HEK293 (cell line): ENCODE measurements around the gene COA8.

Experiments used
- CTCF ChIA-PET: fragments of 350-600 bp; formaldehyde crosslinking; extraction: SDS; loops from one replicate; lab custom pipeline; 2021; ENCODE audit warnings: antibody characterized with exemption; lab: Yijun Ruan, JAX
- POLR2A ChIA-PET: fragments of 300-600 bp; formaldehyde crosslinking; extraction: SDS; loops from one replicate; lab custom pipeline; 2020; ENCODE audit warnings: antibody characterized with exemption, inconsistent platforms; lab: Yijun Ruan, JAX
- H3K27ac ChIP-seq: fragments of 200-500 bp; sonication (Bioruptor generic); 2 replicates; pipeline ENCODE4 v1.5.1; 2014; ENCODE audit warnings: low read depth, low read length, control low read depth, inconsistent platforms; ENCODE audit errors: extremely low read depth
- H3K36me3 ChIP-seq, 2 experiments: fragments of 200-500 bp in 1 of 2; sonication (Bioruptor generic) in 1 of 2; 1 replicate in 1 of 2; 2 replicates in 1 of 2; pipeline ENCODE4 v1.5.1; 2014 to 2017; ENCODE audit warnings: inconsistent platforms in 2 of 2, low read length in 2 of 2; ENCODE audit not compliant: control insufficient read depth in 2 of 2, insufficient read depth in 1 of 2
- H3K4me1 ChIP-seq: fragments of 200-500 bp; sonication (Bioruptor generic); 2 replicates; pipeline ENCODE4 v1.5.1; 2014; ENCODE audit warnings: mild to moderate bottlenecking, low read length, inconsistent platforms; ENCODE audit not compliant: control insufficient read depth, insufficient read depth
- H3K4me3 ChIP-seq: 2 replicates; pipeline ENCODE4 v1.5.1; 2011; ENCODE audit warnings: low read depth, mild to moderate bottlenecking, control low read depth, low read length, moderate library complexity
- H3K9me3 ChIP-seq: fragments of 200-500 bp; sonication (Bioruptor generic); 2 replicates; pipeline ENCODE4 v1.5.1; 2014; ENCODE audit warnings: low read depth, low read length, inconsistent platforms; ENCODE audit not compliant: control insufficient read depth, insufficient read depth
- GFI1B ChIP-seq: fragments of 450-650 bp; formaldehyde crosslinking; IDR thresholded peaks from 2 replicates; pipeline ENCODE4 v1.5.1; 2016; ENCODE audit warnings: missing biosample characterization, missing genetic modification characterization
- GLIS1 ChIP-seq: fragments of 450-650 bp; formaldehyde crosslinking; IDR thresholded peaks from 2 replicates; pipeline ENCODE4 v1.5.1; 2016; ENCODE audit warnings: missing biosample characterization, missing genetic modification characterization
- IKZF3 ChIP-seq: fragments of 450-650 bp; IDR thresholded peaks from 2 replicates; pipeline ENCODE4 v1.5.0; 2018; ENCODE audit warnings: missing biosample characterization, mild to moderate bottlenecking, missing genetic modification characterization, moderate library complexity
- KLF9 ChIP-seq: fragments of 450-650 bp; formaldehyde crosslinking; IDR thresholded peaks from 2 replicates; pipeline ENCODE4 v1.5.1; 2016; ENCODE audit warnings: missing biosample characterization, missing genetic modification characterization, low read depth
- MYNN ChIP-seq: fragments of 450-650 bp; formaldehyde crosslinking; IDR thresholded peaks from 2 replicates; pipeline ENCODE4 v1.5.1; 2016; ENCODE audit warnings: missing biosample characterization, missing genetic modification characterization, borderline replicate concordance
- OSR2 ChIP-seq: fragments of 450-650 bp; formaldehyde crosslinking; IDR thresholded peaks from 2 replicates; pipeline ENCODE4 v1.5.1; 2016; ENCODE audit warnings: missing biosample characterization, missing genetic modification characterization
- REPIN1 ChIP-seq: fragments of 450-650 bp; formaldehyde crosslinking; IDR thresholded peaks from 2 replicates; pipeline ENCODE4 v1.5.1; 2017; ENCODE audit warnings: missing biosample characterization, missing genetic modification characterization, low read depth
- SALL2 ChIP-seq: fragments of 450-650 bp; formaldehyde crosslinking; IDR thresholded peaks from 2 replicates; pipeline ENCODE4 v1.5.0; 2017; ENCODE audit warnings: missing biosample characterization, mild to moderate bottlenecking, missing genetic modification characterization, borderline replicate concordance
- TCF7L2 ChIP-seq: IDR thresholded peaks from 2 replicates; pipeline ENCODE4 v1.6.1; 2011; ENCODE audit warnings: low read depth, mild to moderate bottlenecking, inconsistent platforms, low read length, moderate library complexity, borderline replicate concordance
- ZNF10 ChIP-seq: fragments of 450-650 bp; formaldehyde crosslinking; IDR thresholded peaks from 2 replicates; pipeline ENCODE4 v1.5.1; 2017; ENCODE audit warnings: missing biosample characterization, missing genetic modification characterization
- ZNF140 ChIP-seq: fragments of 450-650 bp; formaldehyde crosslinking; IDR thresholded peaks from 2 replicates; pipeline ENCODE4 v1.5.1; 2016; ENCODE audit warnings: missing biosample characterization, missing genetic modification characterization
- ZNF16 ChIP-seq: fragments of 450-650 bp; formaldehyde crosslinking; IDR thresholded peaks from 2 replicates; pipeline ENCODE4 v1.5.1; 2016; ENCODE audit warnings: low read depth, missing biosample characterization, missing genetic modification characterization
- ZNF184 ChIP-seq: fragments of 450-650 bp; IDR thresholded peaks from 2 replicates; pipeline ENCODE4 v1.5.1; 2018; ENCODE audit warnings: missing biosample characterization, mild to moderate bottlenecking, missing genetic modification characterization
- ZNF248 ChIP-seq: fragments of 450-650 bp; formaldehyde crosslinking; IDR thresholded peaks from 2 replicates; pipeline ENCODE4 v1.5.1; 2017; ENCODE audit warnings: missing biosample characterization, missing genetic modification characterization
- ZNF274 ChIP-seq, 2 experiments: fragments of 200-500 bp in 1 of 2; fragments of 450-650 bp in 1 of 2; sonication (Bioruptor generic) in 1 of 2; formaldehyde crosslinking in 1 of 2; IDR thresholded peaks; 2 replicates each; pipeline versions ENCODE4 v1.5.1 to v1.6.1; 2014 to 2016; ENCODE audit warnings: borderline replicate concordance in 1 of 2, inconsistent platforms in 1 of 2, low read length in 1 of 2, missing biosample characterization in 1 of 2, missing genetic modification characterization in 1 of 2
- ZNF600 ChIP-seq: fragments of 450-650 bp; formaldehyde crosslinking; IDR thresholded peaks from 2 replicates; pipeline ENCODE4 v1.5.1; 2016; ENCODE audit warnings: missing biosample characterization, missing genetic modification characterization
- ZNF626 ChIP-seq: fragments of 450-650 bp; sonication (Bioruptor Pico); formaldehyde crosslinking; IDR thresholded peaks from 2 replicates; pipeline ENCODE4 v1.5.1; 2018; ENCODE audit warnings: missing biosample characterization, missing genetic modification characterization, inconsistent platforms
- TF ChIP-seq, protein P1 (sequence below): fragments of 450-650 bp; formaldehyde crosslinking; IDR thresholded peaks from 2 replicates; pipeline ENCODE4 v1.5.1; 2017; ENCODE audit warnings: missing biosample characterization, missing genetic modification characterization
- TF ChIP-seq, protein P2 (sequence below): fragments of 450-650 bp; formaldehyde crosslinking; IDR thresholded peaks from 2 replicates; pipeline ENCODE4 v1.5.1; 2016; ENCODE audit warnings: missing biosample characterization, missing genetic modification characterization
- TF ChIP-seq, protein P3 (sequence below): fragments of 450-650 bp; formaldehyde crosslinking; IDR thresholded peaks from 2 replicates; pipeline ENCODE4 v1.5.1; 2016; ENCODE audit warnings: missing biosample characterization, missing genetic modification characterization
- TF ChIP-seq, protein P4 (sequence below): fragments of 450-650 bp; formaldehyde crosslinking; IDR thresholded peaks from 2 replicates; pipeline ENCODE4 v1.5.1; 2016; ENCODE audit warnings: missing biosample characterization, missing genetic modification characterization, borderline replicate concordance
- TF ChIP-seq, protein P5 (sequence below): fragments of 450-650 bp; formaldehyde crosslinking; IDR thresholded peaks from 2 replicates; pipeline ENCODE4 v1.5.1; 2016; ENCODE audit warnings: missing biosample characterization, missing genetic modification characterization

Gene COA8

DNA sequence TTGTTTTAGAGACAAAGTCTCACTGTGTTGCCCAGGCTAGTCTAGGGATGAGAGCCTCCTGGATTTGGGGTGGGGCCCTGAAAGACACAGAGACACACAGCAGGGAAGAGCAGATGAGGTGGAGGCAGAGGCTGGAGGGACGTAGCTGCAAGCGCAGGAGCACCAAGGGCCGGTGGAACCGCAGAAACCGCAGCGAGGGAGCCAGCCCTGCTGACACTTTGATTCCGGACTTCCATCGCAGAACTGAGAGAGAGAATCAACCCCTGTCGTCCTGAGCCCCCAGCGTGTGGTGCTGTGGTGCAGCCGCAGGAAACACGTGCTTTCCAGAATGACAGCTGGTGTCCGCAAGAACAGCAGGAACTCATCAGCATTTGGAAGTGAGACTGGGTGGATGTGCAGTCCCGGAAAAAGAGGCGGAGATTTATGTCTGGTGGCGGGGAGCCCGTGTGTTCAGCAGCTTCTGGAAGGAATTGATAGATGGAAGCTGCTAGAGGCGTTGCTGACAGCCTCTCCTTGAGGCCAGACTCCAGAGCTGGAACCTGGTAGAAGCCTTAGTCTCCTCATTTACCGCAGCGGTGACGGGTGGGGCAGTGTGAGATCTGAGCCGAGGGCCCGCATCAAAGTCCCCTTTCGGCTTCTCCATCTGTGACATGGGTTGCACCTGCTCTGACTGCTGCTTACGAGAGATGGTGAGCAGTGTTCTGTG is 44.4 kb downstream of the COA8 start:
- H3K4me1 ChIP-seq: no peaks in the 10 kb centered on the region; the same call in 1 of the 2 replicates
- 0 out of 2 replicates have a peak overlapping the region, but pooled peaks have one; percentile 2 for H3K4me3 ChIP-seq
- H3K9me3 ChIP-seq: no peaks in the 10 kb centered on the region
- no peak overlapping the region for H3K27ac ChIP-seq
- no peaks in the 10 kb centered on the region for H3K36me3 ChIP-seq
- ChIA-PET POLR2A (interaction anchor here (0.6 to 1.8 kb wide), 2 partner anchors 22 to 107 kb away, joined by 3 to 10 read pairs; partner anchors contain the start of gene KLC1), CTCF (interaction anchor here (0.7 kb wide), 2 partner anchors 31 to 1519 kb away, joined by 3 read pairs; no protein-coding TSS in a partner anchor)
- TF ChIP-seq KLF9 (tag by site-specific recombination): no peak
- TF ChIP-seq GFI1B (tag by site-specific recombination): no peak
- TF ChIP-seq REPIN1 (tag by site-specific recombination): no peak
- no peak for TF ChIP-seq ZNF248 (tag by site-specific recombination)
- TF ChIP-seq ZNF16 (tag by site-specific recombination): no peak
- TF ChIP-seq ZNF140 (tag by site-specific recombination): no peak
- TF ChIP-seq, protein P1, sequence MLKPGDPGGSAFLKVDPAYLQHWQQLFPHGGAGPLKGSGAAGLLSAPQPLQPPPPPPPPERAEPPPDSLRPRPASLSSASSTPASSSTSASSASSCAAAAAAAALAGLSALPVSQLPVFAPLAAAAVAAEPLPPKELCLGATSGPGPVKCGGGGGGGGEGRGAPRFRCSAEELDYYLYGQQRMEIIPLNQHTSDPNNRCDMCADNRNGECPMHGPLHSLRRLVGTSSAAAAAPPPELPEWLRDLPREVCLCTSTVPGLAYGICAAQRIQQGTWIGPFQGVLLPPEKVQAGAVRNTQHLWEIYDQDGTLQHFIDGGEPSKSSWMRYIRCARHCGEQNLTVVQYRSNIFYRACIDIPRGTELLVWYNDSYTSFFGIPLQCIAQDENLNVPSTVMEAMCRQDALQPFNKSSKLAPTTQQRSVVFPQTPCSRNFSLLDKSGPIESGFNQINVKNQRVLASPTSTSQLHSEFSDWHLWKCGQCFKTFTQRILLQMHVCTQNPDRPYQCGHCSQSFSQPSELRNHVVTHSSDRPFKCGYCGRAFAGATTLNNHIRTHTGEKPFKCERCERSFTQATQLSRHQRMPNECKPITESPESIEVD: no peak
- TF ChIP-seq ZNF10 (tag by site-specific recombination): peak; percentile 63; the same call in 1 of the 2 replicates
- TF ChIP-seq, protein P2, sequence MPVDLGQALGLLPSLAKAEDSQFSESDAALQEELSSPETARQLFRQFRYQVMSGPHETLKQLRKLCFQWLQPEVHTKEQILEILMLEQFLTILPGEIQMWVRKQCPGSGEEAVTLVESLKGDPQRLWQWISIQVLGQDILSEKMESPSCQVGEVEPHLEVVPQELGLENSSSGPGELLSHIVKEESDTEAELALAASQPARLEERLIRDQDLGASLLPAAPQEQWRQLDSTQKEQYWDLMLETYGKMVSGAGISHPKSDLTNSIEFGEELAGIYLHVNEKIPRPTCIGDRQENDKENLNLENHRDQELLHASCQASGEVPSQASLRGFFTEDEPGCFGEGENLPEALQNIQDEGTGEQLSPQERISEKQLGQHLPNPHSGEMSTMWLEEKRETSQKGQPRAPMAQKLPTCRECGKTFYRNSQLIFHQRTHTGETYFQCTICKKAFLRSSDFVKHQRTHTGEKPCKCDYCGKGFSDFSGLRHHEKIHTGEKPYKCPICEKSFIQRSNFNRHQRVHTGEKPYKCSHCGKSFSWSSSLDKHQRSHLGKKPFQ (tag by site-specific recombination): no peak
- no peak for TF ChIP-seq ZNF274 (IDR thresholded peaks at IDR 0.05; ENCODE audit: low read length)
- no peak for TF ChIP-seq ZNF274 (tag by site-specific recombination; IDR thresholded peaks at IDR 0.05; ENCODE audit: borderline replicate concordance)
- no peak for TF ChIP-seq ZNF626 (tag by site-specific recombination)
- TF ChIP-seq OSR2 (tag by site-specific recombination): peak; percentile 56
- TF ChIP-seq, protein P3, sequence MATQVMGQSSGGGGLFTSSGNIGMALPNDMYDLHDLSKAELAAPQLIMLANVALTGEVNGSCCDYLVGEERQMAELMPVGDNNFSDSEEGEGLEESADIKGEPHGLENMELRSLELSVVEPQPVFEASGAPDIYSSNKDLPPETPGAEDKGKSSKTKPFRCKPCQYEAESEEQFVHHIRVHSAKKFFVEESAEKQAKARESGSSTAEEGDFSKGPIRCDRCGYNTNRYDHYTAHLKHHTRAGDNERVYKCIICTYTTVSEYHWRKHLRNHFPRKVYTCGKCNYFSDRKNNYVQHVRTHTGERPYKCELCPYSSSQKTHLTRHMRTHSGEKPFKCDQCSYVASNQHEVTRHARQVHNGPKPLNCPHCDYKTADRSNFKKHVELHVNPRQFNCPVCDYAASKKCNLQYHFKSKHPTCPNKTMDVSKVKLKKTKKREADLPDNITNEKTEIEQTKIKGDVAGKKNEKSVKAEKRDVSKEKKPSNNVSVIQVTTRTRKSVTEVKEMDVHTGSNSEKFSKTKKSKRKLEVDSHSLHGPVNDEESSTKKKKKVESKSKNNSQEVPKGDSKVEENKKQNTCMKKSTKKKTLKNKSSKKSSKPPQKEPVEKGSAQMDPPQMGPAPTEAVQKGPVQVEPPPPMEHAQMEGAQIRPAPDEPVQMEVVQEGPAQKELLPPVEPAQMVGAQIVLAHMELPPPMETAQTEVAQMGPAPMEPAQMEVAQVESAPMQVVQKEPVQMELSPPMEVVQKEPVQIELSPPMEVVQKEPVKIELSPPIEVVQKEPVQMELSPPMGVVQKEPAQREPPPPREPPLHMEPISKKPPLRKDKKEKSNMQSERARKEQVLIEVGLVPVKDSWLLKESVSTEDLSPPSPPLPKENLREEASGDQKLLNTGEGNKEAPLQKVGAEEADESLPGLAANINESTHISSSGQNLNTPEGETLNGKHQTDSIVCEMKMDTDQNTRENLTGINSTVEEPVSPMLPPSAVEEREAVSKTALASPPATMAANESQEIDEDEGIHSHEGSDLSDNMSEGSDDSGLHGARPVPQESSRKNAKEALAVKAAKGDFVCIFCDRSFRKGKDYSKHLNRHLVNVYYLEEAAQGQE: no peak
- TF ChIP-seq, protein P4, sequence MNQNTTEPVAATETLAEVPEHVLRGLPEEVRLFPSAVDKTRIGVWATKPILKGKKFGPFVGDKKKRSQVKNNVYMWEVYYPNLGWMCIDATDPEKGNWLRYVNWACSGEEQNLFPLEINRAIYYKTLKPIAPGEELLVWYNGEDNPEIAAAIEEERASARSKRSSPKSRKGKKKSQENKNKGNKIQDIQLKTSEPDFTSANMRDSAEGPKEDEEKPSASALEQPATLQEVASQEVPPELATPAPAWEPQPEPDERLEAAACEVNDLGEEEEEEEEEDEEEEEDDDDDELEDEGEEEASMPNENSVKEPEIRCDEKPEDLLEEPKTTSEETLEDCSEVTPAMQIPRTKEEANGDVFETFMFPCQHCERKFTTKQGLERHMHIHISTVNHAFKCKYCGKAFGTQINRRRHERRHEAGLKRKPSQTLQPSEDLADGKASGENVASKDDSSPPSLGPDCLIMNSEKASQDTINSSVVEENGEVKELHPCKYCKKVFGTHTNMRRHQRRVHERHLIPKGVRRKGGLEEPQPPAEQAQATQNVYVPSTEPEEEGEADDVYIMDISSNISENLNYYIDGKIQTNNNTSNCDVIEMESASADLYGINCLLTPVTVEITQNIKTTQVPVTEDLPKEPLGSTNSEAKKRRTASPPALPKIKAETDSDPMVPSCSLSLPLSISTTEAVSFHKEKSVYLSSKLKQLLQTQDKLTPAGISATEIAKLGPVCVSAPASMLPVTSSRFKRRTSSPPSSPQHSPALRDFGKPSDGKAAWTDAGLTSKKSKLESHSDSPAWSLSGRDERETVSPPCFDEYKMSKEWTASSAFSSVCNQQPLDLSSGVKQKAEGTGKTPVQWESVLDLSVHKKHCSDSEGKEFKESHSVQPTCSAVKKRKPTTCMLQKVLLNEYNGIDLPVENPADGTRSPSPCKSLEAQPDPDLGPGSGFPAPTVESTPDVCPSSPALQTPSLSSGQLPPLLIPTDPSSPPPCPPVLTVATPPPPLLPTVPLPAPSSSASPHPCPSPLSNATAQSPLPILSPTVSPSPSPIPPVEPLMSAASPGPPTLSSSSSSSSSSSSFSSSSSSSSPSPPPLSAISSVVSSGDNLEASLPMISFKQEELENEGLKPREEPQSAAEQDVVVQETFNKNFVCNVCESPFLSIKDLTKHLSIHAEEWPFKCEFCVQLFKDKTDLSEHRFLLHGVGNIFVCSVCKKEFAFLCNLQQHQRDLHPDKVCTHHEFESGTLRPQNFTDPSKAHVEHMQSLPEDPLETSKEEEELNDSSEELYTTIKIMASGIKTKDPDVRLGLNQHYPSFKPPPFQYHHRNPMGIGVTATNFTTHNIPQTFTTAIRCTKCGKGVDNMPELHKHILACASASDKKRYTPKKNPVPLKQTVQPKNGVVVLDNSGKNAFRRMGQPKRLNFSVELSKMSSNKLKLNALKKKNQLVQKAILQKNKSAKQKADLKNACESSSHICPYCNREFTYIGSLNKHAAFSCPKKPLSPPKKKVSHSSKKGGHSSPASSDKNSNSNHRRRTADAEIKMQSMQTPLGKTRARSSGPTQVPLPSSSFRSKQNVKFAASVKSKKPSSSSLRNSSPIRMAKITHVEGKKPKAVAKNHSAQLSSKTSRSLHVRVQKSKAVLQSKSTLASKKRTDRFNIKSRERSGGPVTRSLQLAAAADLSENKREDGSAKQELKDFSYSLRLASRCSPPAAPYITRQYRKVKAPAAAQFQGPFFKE: no peak
- TF ChIP-seq ZNF184: no peak
- no peak for TF ChIP-seq SALL2 (tag by site-specific recombination)
- TF ChIP-seq, protein P5, sequence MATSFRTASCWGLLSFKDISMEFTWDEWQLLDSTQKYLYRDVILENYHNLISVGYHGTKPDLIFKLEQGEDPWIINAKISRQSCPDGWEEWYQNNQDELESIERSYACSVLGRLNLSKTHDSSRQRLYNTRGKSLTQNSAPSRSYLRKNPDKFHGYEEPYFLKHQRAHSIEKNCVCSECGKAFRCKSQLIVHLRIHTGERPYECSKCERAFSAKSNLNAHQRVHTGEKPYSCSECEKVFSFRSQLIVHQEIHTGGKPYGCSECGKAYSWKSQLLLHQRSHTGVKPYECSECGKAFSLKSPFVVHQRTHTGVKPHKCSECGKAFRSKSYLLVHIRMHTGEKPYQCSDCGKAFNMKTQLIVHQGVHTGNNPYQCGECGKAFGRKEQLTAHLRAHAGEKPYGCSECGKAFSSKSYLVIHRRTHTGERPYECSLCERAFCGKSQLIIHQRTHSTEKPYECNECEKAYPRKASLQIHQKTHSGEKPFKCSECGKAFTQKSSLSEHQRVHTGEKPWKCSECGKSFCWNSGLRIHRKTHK (tag by site-specific recombination): no peak
- no peak for TF ChIP-seq IKZF3
- TF ChIP-seq TCF7L2: no peak
- peak; percentile 57 for TF ChIP-seq GLIS1 (tag by site-specific recombination)
- TF ChIP-seq ZNF600 (tag by site-specific recombination): peak; percentile 96
- TF ChIP-seq MYNN (tag by site-specific recombination): no peak
